GM19372 (cell line): ENCODE results near the gene FRAS1.
"Not testable (repeated sequence)": the region's sequence is repeated elsewhere in the genome, so short reads cannot be mapped to it uniquely, and the experiment has no call there.

Experiments
- ATAC-seq: cut with Tn5 transposase; IDR thresholded peaks from one replicate; pipeline ENCODE4 v1.9.1; 2021; ENCODE audit warnings: mild to moderate bottlenecking, low read depth, moderate library complexity; ENCODE audit not compliant: unreplicated experiment

The FRAS1 gene

DNA sequence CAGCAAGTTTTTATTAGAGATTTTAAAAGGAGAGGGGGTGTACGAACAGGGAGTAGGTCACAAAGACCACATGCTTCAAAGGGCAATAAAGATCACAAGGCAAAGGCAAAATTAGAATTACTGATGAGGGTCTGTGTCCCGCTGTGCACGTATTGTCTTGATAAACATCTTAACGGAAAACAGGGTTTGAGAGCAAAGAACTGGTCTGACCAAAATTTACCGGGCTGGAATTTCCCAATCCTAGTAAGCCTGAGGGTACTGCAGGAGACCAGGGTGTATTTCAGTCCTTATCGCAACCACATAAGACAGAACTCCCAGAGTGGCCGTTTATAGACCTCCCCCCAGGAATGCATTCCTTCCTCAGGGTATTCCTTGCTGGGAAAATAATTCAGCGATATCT is 195.7 kb downstream of the FRAS1 start:
- not testable (repeated sequence) for ATAC-seq

- no peak for ATAC-seq
Observed at GRCh38 chr4:78254893-78255292, 197.8 kb downstream of the FRAS1 start.

DNA sequence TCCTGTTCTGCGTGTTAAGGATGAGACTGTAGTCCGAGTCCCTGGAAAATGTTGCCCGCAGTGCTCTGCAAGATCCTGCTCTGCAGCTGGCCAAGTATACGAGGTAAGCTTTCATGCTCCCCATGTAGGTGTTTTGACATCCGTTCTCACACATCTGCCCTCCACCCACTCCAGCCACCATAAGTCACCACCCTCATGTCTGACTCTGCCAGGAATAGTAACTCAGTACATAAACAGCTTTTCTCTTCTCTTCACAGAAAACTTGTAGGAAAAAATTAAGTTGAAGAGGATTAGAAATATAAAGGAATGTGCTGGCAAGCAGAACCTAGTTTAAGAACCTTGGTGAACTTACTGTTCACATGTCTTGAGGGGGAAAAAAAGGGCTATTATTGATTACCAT is 207.9 kb downstream of the FRAS1 start:
- ATAC-seq = no peak

DNA sequence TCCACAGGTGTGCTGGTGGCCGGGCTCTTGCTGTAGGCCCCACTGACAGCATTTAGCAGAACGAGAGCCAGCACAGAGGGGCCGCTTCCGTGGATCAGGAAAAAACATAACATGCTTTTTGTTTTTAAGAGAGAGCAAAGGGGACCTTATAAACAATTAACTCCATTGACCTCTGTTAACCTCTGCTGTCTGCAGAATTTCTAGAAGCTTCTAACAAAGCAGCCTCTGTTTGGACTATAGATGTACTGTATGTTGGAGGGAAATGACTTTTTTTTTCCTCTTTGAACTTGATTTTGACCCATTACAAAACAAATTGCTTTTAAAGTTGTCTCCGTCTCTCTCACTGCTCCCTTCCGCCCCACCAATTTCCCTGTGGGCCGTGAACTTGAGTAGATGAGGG is 210.7 kb downstream of the FRAS1 start:
- ATAC-seq = no peak

DNA sequence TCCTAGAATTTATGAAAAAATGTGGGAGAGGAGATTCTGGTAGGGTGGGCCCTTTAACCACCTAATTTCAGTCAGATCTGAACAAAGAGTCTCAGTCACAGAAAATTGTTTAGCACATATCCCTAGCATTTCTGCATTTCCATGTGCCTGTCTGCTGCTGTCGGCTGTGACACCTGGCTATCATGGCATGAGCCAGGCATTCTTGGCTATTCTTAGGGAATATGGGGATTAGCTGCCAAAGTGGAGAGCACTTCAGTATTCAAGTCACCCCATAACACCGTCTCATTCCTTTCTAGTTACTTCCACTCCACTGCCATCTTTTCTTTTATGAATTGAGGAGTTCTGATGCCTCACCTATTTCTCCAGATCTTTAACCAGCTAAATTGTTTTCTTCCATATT is 211.5 kb downstream of the FRAS1 start:
- ATAC-seq = no peak

DNA sequence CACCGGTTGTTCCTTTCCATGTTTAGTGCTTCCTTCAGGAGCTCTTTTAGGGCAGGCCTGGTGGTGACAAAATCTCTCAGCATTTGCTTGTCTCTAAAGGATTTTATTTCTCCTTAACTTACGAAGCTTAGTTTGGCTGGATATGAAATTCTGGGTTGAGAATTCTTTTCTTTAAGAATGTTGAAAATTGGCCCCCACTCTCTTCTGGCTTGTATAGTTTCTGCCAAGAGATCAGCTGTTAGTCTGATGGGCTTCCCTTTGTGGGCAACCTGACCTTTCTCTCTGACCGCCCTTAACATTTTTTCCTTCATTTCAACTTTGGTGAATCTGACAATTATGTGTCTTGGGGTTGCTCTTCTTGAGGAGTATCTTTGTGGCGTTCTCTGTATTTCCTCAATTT is 218.3 kb downstream of the FRAS1 start:
- not testable (repeated sequence) for ATAC-seq

DNA sequence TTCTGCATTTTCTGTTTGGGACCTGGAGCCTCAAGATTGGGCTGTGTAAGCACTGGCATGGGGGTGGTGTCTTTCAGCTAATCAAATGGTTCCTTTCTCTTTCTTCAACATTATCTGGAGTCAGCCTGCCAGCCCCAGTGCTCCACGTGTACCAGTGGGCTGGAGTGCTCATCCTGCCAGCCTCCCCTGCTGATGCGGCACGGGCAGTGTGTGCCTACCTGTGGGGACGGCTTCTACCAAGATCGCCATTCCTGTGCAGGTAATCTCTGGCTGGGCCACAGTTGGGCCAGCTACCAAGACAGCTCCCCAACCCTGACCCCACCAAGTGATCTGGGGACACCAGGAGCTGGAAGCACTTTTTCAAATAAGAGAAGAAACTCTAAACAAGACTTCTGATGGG is 229.2 kb downstream of the FRAS1 start:
- ATAC-seq = no peak

- no peak for ATAC-seq
Observed at GRCh38 chr4:78288327-78288726, 231.2 kb downstream of the FRAS1 start.

DNA sequence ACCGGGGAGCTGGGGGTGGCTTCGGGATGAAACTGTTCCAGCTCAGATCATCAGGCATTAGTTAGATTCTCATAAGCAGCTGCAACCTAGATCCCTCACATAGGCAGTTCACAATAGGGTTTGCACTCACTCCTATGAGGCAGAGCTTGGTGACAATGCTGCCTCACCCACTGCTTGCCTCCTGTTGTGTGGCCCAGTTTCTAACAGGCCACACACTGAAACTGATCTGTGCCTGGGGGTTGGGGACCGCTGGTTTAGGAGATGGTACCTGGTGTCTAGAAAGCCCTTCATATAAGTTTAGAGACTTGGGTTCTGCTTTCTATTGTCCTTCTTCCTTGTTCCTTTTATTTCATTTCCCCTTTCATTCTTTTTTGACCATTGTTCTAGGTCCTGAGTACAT is 234.2 kb downstream of the FRAS1 start:
- no peak for ATAC-seq

DNA sequence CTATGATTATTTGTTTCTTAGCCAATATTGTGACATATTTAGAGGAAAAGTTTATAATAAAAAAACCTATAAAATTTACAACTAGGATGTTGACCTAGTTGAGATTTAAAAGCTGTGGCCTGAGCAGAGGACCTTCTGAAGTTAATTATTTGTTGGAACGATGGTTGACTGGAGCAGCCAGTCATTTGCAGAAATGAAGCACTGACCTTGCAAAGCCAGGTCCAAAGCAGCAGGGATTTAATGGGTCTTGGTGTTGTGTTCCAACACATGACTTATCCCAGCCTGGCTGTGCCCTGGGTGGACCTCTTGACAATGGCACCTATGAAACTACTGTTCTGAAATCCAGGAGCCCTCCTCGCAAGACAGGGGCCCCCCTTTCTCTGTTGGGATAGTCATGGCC is 235.2 kb downstream of the FRAS1 start:
- ATAC-seq = no peak

- ATAC-seq = no peak
Observed at GRCh38 chr4:78292856-78293255, 235.7 kb downstream of the FRAS1 start.

DNA sequence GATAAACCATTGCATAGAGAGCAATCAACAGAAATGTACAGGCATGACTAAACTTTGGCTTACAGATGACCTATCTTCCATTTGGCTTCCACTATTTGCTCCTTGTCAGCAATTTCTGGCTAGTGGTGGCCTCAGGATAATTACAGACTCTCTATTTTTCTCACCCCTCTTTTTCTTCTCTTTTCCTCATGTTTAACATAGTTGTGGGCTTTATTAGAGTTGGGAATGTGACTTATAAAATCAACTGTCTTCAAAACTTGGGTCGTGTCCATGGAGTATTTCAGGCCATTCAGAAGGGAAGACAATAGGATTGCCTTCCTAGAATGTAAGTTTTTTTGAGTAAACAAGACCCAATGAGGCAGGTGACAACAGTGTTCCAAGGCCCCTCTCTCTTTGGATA is 236.2 kb downstream of the FRAS1 start:
- ATAC-seq = no peak

DNA sequence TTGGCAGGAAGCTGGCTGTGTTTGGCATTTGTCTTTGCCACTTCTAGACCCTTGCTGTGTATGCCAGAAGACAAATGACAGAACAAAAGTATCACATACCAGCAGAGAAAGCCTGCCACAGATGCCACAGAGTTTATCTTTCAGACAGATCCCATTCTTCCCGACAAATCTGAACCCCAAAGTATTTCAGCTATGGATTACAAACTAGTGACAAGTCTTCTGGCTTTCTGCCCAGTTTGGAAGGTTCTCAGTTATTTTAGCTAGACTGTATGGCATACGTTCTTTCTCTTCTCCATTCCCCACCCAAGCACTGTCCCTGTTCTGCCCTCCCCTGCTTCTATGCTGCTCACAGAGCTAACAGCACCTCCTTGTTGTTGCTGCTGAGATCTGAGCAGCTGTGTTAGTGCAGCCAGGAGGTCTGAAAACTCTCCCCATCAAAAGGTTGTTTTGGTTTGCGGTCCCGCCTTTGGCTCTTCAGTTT is 236.7 kb downstream of the FRAS1 start:
- no peak for ATAC-seq

DNA sequence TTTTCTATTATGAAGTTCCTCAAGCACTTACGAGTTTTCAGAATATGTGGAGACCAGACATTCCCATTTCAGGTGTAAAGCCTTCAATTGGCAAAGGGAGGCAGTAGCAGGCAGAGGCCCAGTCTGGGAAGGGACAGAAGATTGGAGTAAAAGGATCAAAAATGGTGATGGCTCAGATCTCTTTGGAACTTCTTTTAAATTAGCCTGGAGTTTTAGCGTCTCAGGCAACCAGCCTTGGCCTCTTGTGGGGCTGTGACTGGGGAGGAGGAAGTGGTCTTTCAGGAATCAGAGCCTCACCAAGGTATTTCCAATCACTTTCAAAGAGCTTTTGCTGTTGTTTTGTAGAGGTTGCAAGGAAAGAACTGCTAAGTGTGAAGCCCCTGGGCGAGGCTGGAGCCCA is 239.1 kb downstream of the FRAS1 start:
- ATAC-seq = no peak

GRCh38 chr4:78297116-78297800 is 240.1 kb downstream of the FRAS1 start:
- ATAC-seq = no peak

- no peak for ATAC-seq
Observed at GRCh38 chr4:78298618-78299017, 241.5 kb downstream of the FRAS1 start.

- ATAC-seq = peak; percentile 42
Observed at GRCh38 chr4:78299565-78299972, 242.4 kb downstream of the FRAS1 start.

DNA sequence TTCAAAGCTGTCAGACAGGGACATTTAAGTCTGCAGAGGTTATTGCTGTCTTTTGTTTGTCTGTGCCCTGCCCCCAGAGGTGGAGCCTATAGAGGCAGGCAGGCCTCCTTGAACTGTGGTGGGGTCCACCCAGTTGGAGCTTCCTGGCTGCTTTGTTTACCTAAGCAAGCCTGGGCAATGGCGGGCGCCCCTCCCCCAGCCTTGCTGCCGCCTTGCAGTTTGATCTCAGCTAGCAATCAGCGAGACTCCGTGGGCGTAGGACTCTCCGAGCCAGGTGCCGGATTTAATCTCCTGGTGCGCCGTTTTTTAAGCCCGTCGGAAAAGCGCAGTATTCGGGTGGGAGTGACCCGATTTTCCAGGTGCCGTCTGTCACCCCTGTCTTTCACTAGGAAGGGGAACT is 250.1 kb downstream of the FRAS1 start:
- ATAC-seq = not testable (repeated sequence)

DNA sequence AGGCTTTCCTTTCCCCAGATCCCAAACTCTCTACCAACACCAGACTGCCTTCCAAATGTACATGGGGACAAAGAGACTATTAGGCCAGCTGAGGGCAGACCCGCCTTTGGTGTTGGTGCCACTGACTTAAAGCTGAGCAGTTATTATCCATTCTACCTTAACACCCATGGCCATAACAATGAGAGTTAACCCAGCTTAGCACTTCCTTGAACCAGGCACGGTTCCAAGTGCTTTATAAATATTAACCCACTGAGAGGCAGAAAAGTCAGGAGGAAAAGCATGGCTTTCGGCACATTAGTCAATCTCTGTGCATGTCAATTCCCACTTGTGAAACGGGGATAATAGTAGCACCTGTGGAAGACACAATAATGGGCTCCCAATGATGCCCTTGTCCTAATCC is 251.4 kb downstream of the FRAS1 start:
- no peak for ATAC-seq

DNA sequence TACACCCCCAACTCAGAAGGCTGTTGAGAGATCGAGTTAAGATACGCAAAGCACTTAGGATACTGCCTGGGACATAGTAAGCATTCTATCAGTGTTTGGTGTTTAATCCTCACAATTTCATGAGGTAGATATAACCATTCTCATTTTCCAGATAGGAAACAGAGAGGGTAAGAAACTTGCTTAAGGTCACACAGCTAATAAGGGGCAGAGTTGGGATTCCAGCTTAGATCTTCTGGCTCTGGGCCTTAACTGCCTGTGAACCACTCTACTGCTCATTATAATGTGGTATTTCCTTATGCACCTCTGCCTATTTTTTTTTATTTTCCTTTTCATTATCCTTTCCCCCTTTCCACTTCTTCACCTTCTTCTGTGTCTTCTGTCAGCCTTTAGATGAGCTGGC is 252.2 kb downstream of the FRAS1 start:
- ATAC-seq = no peak

- ATAC-seq = no peak
Observed at GRCh38 chr4:78310007-78310739, 253.1 kb downstream of the FRAS1 start.

GRCh38 chr4:78310740-78311115 is 253.6 kb downstream of the FRAS1 start:
- no peak for ATAC-seq
